GM21360 (cell line): ENCODE data around the gene BTBD19.
"Not testable (repeated sequence)": the region's sequence is repeated elsewhere in the genome, so short reads cannot be mapped to it uniquely, and the experiment has no call there.

Experiments
- ATAC-seq: cut with Tn5 transposase; IDR thresholded peaks from one replicate; pipeline ENCODE4 v1.9.1; 2021; ENCODE audit warnings: mild to moderate bottlenecking, moderate library complexity; ENCODE audit not compliant: unreplicated experiment

BTBD19 gene

DNA sequence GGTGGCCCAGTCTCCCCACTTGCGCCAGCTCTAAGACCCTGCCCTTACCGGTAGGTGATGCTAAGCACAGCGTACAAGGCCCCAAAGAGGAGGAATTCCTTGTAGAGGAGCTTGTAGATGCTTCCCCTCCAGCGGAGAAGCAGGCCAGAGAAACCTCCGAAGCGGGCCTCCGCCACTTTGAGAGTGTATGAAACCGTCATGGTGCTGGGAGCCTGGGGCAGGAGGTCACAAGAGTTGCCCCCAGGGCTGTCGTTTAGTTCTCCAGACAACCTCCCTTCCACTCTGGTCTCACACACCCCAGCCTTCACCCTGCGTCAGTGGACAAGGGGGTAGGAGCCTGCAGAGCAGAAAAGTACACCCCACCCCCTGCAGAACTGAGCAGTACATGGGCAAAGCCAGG is 20.8 kb upstream of the BTBD19 start:
- ATAC-seq: no peak

DNA sequence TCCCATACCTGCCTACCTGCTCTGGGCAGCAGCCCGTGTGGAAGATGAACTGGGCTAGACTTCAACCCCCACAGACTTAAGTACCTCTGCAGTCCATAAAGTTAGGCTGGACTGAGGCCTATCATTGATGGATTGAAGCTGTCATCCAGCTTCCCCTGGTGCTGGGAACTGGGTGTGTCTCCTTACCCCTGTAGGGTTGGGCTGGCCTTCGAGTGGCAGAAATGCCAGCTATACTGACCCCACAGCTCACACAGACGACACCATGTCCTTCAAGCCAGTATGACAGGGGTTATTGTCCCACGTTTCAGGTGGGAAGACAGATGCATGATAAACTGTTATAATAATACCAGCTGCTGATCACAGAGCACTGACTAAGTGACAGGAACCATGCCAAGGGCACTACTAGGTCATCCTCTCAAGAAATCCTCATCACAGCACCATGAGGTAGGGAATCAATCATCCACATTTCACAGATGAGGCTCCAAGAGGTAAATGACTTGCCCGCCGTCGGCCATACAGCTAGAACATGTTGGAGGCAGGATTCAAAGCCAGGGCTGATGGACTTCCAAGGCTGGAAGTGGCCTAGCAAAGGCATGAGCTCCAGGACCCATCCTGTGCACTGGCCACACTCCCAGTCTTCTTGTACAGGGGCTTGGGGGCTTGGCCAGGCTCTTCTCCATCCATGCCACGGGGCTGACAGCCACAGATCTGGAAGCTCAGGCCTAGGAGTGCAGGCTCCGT is 20.0 kb upstream of the BTBD19 start, which contains the start of gene BEST4:
Gene BEST4, minus strand, starts transcription at position 51 of the 741 bp plus-strand sequence. CDS start 465 bp downstream, outside the sequence.
- ATAC-seq: no peak

DNA sequence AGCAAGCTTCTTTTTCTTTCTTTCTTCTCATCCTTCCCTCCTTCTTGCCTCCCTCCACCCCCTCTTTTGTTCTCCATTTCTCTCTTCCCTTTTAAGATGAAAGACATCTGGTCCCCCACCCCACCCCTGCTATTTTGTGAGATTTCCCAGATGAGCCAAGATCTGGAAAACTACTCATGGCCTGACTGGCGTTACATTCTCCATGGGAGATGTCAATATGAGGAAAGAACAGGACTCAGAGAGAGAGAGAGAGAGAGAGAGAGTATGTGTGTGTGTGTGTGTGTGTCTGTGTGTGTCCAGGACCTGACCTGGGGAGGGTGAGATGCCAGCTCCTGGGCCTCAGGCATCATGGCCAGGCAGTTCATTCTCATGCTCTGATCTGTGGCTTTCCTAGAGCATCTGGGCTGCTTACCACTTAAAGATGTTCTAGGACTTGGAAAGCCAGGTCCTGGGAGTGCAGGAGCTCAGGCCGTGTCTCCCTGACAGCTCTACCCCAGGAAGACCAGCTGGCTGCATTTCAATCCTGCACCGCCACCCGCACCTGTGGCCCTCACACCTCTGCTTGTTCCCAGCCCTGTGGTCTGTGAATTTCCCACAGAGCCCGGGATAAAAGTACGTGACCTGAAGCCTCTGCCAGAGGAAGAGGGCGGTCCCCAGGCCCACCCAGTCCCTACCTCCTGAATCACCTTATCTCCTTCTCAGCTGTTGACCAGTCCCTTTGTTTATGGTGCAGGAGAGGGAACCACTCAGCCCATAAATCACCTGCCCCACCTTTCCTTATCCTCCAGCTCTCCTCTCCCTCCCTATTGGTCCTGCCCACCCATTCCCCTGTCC is 17.1 kb upstream of the BTBD19 start:
- no peak for ATAC-seq

DNA sequence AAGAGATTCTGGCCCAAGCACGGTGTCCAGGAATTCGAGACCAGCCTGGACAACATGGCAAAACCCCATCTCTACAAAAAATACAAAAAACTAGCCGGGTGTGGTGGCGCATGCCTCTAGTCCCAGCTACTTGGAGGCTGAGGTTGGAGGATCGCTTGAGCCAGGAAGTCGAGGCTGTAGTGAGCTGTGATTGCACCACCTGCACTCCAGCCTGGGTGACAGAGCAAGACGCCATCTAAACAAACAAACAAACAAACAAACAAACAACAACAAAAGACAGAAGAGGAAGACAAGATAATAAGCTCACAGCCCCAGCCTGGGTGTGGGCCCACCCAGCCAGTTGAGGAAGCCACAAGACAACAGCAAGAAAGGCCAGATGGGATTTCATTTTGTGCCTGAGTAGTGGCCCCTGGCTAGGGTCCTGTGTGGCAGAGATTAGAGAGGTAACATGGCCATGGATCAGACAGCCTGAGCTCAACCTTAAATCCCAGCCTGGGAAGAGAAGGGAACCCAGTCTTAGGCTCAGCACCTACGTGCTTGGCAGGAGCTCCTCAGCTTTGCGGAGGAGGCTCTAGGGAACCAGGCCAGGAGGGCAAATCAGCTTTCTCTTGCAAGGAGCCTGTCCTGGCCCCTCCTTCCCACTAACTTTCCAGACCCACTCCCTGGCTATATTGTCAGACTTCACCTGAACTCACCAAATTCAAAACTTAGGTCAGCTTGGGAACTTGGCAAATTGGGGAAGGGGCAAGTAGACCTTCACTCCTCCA is 15.4 kb upstream of the BTBD19 start:
- ATAC-seq: no peak

DNA sequence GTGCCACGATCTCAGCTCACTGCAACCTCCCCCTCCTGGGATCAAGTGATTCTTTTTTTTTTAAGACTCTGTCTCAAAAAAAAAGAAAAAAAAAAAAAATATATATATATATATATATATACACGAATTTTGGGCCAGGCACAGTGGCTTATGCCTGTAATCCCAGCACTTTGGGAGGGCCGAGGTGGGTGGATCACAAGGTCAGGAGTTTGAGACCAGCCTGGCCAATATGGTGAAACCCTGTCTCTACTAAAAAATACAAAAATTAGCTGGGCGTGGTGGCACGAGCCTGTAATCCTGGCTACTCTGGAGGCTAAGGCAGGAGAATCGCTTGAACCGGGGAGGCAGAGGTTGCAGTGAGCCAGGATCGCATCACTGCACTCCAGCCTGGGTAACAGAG is 10.4 kb upstream of the BTBD19 start:
- not testable (repeated sequence) for ATAC-seq

DNA sequence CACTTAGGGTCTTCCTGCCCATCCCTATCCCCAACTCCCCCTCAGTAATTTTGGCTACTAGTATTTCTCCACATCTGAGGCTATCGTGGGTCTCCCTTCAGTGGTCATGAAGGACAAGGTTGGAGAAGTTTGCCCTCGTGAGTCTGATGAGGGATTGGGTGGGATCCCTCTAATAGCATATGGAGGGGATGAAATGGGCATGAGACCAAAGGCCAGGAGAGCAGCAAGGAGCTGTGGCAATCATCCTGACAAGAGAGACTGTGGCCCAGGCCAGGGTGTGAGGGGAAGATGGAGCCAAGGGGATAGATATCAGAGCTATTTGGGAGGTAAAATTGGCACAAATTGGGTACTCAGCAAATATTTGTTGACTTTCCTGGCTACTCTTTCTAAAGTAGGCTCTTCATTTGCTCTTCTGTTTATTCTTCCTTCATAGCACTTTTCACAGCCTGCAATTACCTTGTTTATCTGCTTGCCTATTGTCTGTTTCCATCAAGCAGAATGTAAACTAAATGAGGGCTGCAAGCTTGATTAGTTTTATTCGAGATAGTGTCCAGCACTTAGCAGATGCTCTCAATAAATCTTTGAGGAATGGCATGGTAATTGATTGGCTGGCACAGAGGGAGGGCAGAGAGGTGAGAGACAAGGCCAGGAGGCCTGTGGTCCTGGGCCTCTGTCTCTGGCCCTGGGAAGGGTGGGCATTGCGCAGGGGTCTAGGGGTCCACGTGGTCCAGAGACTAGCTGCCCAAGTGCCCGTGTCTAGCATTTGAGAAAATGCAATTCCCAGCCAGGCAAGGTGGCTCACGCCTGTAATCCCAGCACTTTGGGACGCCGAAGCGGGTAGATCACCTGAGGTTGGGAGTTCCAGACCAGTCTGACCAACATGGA is 9.6 kb upstream of the BTBD19 start:
- no peak for ATAC-seq

DNA sequence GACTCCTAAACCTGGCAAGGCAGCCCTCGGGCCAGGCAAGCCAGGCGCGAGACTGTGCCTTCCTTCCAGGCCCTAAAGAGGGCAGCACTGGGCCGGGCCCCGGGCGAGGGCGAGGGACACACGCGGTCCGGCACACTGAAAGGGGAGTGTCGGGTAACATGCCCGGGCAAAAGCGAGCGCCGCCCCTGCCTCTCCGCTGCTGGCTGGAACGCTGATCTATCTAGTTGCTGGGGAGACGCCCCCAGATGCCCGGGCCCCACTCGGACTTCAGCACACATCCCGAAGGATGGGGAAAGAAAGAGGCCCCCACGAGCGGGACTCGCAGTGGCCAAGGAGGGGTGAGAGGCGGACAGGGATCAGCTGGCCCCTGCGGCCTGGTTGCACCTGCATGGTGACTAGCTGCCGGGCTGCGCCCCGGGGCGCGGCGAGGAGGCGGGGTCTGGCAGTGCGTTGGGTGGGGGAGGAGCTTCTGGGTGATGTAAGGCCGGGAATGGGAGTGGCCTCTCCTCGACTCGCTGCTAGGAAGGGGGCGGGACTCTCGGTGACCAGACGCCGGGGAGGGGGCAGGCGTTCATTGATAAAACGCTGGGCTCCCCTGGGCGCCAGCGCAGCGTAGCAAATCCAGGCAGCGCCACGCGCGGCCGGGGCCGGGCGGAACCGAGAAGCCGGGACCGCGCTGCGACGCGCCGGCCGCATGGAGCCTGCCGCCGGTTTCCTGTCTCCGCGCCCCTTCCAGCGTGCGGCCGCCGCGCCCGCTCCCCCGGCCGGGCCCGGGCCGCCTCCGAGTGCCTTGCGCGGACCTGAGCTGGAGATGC is 8.3 kb upstream of the BTBD19 start, which contains the start of gene PLK3:
Gene PLK3, plus strand, starts transcription at position 608 of the 815 bp plus-strand sequence. Its CDS starts 87 bp downstream, at position 695.
- peak; percentile 79 for ATAC-seq

DNA sequence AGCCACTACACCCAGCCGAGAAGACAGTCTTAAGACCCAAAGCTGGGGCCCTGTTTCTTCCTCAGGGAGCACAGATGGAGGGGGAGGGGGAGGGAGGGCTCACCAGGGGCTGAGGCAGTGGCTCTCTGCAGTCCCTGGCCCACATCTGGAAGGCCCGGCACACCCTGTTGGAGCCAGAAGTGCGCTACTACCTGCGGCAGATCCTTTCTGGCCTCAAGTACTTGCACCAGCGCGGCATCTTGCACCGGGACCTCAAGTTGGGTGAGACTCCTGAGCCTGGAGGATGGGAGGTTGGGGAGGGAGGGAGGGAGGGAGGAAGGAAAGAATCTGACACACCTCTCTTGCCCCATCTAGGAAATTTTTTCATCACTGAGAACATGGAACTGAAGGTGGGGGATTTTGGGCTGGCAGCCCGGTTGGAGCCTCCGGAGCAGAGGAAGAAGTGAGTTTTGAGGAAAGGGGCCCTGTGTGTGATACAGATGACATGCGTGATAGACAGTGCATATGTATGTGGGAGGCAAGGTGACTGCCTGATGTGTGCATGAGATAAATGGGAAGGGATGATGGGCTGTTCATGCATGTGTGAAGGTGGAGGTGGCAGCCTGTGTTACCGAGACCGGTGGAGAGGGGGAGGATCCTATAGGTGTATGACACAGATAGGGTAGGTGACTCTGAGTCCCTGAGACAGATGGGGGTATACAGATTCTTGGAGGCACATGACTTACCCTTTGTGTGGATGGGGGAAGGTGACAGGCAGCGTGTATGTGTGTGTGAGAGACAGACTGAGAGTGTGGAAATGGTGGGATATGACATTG is 6.6 kb upstream of the BTBD19 start:
- ATAC-seq: no peak

DNA sequence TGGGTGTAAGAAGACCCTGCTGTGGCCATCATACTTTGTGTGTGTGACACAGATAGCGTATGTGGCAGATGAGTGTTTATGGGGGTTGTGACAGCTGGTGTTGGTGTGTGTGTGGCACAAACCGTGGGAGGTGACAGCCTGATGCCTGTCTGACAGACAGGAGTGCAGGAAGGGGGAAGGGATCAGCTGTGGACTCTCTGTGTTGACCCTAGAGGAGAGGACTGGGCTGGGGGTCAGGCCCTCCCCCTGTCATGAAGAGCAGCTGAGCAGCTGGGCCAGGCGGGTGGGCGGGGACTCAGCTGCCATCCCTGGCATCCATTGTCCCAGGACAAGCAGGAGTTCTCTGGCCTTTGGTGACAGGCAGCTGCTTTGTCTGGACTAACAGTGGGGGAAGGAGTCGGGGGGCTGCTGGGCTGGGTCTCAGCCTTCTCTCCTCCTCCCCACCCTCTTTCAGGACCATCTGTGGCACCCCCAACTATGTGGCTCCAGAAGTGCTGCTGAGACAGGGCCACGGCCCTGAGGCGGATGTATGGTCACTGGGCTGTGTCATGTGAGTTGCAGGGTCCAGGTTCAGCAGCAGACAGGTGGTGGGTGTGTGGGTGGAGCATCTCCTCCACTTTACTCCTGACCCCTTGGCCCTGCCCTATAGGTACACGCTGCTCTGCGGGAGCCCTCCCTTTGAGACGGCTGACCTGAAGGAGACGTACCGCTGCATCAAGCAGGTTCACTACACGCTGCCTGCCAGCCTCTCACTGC is 5.8 kb upstream of the BTBD19 start:
- no peak for ATAC-seq

DNA sequence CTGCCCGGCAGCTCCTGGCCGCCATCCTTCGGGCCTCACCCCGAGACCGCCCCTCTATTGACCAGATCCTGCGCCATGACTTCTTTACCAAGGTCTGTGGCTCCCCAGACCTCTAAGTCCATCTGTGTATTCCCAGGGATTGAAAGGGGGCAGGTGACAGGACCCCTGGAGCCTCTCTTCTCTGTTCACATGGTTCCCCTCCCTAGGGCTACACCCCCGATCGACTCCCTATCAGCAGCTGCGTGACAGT is 5.3 kb upstream of the BTBD19 start:
- ATAC-seq: no peak

DNA sequence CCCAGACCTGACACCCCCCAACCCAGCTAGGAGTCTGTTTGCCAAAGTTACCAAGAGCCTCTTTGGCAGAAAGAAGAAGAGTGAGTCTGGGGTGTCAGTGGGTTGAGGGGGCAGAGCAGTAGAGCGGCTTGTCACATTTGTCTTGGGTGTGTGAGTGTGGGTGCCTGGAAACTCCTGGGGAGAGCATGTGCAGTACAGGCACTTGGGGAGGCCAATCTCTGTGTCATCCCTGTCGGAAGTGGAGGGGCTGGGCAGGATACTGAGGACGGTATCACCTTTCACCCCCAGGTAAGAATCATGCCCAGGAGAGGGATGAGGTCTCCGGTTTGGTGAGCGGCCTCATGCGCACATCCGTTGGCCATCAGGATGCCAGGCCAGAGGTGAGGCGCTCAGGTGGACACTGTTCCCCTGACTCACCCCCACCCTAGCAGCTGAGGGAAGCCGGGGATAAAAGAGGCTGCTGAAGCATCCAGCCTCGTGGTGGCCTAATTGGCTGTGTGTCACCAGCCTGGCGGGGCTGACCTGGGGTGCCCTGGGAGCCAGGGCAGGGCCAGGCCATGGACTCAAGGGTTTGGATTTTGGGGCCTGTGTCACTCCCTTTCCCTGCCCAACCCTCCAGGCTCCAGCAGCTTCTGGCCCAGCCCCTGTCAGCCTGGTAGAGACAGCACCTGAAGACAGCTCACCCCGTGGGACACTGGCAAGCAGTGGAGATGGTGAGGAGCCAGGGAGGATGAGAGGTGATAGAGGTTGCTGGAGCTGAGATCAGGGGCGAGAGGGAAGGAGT is 4.8 kb upstream of the BTBD19 start:
- no peak for ATAC-seq

DNA sequence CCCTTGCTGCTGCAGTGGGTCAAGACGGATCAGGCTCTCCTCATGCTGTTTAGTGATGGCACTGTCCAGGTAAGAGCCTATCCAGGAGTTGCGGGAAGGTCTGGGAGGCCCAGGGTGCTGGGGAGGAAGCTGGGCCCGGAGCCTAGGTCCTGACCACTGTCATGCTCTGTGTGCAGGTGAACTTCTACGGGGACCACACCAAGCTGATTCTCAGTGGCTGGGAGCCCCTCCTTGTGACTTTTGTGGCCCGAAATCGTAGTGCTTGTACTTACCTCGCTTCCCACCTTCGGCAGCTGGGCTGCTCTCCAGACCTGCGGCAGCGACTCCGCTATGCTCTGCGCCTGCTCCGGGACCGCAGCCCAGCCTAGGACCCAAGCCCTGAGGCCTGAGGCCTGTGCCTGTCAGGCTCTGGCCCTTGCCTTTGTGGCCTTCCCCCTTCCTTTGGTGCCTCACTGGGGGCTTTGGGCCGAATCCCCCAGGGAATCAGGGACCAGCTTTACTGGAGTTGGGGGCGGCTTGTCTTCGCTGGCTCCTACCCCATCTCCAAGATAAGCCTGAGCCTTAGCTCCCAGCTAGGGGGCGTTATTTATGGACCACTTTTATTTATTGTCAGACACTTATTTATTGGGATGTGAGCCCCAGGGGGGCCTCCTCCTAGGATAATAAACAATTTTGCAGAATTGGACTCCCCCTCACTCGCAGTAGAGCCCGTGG is 2.9 kb upstream of the BTBD19 start:
- ATAC-seq: no peak

DNA sequence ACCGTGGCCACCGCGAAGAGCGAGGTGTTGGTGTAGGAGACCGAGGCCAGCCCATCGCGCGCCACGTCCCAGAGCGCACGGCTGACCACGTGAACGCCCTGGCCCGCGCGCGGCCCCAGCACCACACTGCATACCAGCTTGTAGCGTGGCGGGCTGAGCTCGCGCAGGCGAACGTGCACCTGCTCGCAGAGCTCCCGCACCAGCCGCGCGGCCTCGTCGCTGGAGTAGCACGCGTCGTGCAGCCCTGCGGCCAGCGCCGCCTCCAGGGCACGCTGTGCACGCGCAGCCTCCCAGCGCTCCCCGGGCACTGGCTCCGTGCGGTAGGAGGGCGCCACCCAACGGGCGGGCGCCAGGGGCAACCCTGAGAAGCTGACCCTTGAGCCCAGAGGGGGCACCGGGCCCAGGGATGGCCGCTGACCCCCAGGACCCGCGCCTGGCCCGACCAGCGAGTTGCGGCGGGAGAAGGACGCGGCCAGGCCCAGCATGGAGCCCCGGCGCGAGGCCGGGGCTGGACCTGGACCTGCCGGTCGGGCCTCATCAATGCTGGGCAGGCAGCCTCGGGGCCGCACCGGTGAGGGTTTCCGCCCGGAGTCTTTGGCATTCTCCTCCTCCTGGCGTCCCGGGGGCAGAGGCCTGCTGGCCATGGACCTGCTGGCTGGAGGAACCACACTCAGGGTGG is 2.2 kb upstream of the BTBD19 start:
- ATAC-seq: no peak

DNA sequence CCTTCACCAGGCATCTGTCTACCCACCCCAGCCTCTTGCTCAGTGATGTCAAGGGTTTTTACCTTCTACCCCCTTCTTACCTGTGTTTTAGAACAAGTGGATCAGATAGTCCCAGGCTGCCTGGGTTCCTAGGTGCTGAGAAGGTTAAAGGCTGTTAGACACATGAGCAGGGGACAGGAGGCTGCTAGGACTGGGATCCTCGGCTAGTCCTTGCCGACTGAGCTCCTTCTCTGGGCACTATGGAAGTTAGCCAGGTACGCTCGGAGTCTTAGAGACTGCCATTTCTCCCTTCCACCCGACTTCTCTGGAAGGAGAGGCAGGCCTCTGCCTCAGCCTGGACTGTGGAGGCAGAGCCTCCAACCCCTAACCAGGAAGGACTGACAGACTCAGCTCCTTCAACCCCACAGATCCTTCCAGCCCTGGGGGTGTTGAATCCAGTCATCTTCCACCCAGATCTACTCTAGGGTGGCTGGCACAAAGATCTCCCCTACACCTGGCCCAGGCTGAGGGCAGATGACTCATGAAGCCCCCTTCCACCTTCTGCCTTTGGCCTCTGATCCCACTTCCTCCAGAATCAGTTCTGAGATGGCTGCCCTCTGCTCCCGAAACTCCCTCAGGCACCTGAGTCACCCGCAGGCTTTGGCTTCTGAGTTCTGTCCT is 1.5 kb upstream of the BTBD19 start, which contains the start of gene DYNLT4:
Gene DYNLT4, minus strand, starts transcription at position 648 of the 660 bp plus-strand sequence. CDS start 683 bp downstream, outside the sequence.
- no peak for ATAC-seq

DNA sequence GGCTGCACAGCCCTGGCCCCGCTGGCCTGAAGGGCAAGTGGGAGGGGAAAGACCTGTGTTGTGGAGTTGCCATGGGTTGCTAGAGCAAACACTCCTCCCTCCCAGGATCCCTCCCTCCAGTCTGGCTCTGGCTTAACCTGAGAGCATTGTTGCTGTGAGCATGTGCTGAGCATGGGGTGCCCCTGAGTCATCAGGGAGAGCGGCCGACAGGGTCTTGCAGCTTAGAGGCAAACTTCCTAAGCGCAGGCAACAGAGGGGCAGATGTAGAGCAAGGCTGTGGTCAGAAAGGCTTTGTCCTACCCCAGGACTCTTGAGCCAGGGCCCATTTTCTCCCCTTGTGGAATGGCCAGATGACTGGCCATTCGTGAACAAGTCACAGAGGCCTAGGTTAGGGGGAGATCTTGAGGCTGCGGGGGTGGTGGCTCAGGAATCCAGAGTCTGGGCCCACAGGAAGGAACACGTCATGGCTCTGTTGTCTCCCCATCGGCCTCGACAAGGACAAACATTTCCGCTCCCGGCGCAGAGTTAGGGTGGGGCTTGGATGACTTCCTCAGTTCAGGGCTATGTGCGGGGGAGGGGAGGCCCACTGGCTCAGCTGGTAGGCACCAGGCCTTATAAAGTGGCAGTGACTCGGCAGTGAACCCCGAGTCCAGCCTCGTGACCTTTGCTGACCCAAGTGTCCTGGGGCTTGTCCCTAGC is 810 bp upstream of the BTBD19 start:
- ATAC-seq: peak; percentile 31
